OCI-LY1 (cell line): ENCODE measurements around the gene NGF.

Source experiments
- H2AFZ ChIP-seq: fragments of 200-600 bp; sonication (generic), shearing (Covaris generic); 2 replicates; pipeline ENCODE4 v1.6.0; 2014; ENCODE audit warnings: antibody characterized with exemption, mild to moderate bottlenecking, low read length
- H3F3A ChIP-seq: fragments of 200-600 bp; sonication (generic), shearing (Covaris generic); 2 replicates; pipeline ENCODE4 v1.6.0; 2014; ENCODE audit warnings: mild to moderate bottlenecking, antibody characterized with exemption, low read length, moderate library complexity; ENCODE audit not compliant: insufficient read depth
- H3K27ac ChIP-seq: fragments of 200-600 bp; sonication (generic); 2 replicates; pipeline ENCODE4 v1.5.1; 2014; ENCODE audit warnings: low read length, mixed run types, mild to moderate bottlenecking, low read depth; ENCODE audit not compliant: poor library complexity, severe bottlenecking
- H3K27me3 ChIP-seq: fragments of 200-600 bp; sonication (generic); 2 replicates; pipeline ENCODE4 v1.6.0; 2014; ENCODE audit warnings: antibody characterized with exemption, mild to moderate bottlenecking, low read length, moderate library complexity; ENCODE audit not compliant: insufficient read depth
- H3K36me3 ChIP-seq: fragments of 200-600 bp; sonication (generic); 2 replicates; pipeline ENCODE4 v1.6.1; 2014; ENCODE audit warnings: mild to moderate bottlenecking, antibody characterized with exemption, low read length, moderate library complexity, mixed read lengths; ENCODE audit not compliant: insufficient read depth
- H3K4me1 ChIP-seq: fragments of 200-600 bp; sonication (generic); 2 replicates; pipeline ENCODE4 v1.5.1; 2014; ENCODE audit warnings: mild to moderate bottlenecking, low read length, moderate library complexity; ENCODE audit not compliant: insufficient read depth, severe bottlenecking
- H3K4me2 ChIP-seq: fragments of 200-600 bp; sonication (generic), shearing (Covaris generic); 2 replicates; pipeline ENCODE4 v1.6.1; 2014; ENCODE audit warnings: low read length
- H3K4me3 ChIP-seq: fragments of 200-600 bp; sonication (generic); 2 replicates; pipeline ENCODE4 v1.5.1; 2014; ENCODE audit warnings: low read length, low read depth, mild to moderate bottlenecking, mixed read lengths; ENCODE audit not compliant: poor library complexity, severe bottlenecking
- H3K79me2 ChIP-seq: fragments of 200-600 bp; shearing (Covaris generic); 2 replicates; pipeline ENCODE4 v1.6.1; 2016; ENCODE audit warnings: mixed run types, low read length, mixed read lengths; ENCODE audit not compliant: insufficient read depth
- H3K9ac ChIP-seq: fragments of 200-600 bp; sonication (generic), shearing (Covaris generic); 2 replicates; pipeline ENCODE4 v1.6.1; 2014; ENCODE audit warnings: mild to moderate bottlenecking, low read length, mixed read lengths
- H3K9me2 ChIP-seq: fragments of 200-600 bp; sonication (generic), shearing (Covaris generic); 2 replicates; pipeline ENCODE4 v1.6.1; 2014; ENCODE audit warnings: low read depth, mild to moderate bottlenecking, low read length, mixed read lengths
- H3K9me3 ChIP-seq: fragments of 200-600 bp; shearing (Covaris generic); 2 replicates; pipeline ENCODE4 v1.6.1; 2014; ENCODE audit warnings: low read length, mixed read lengths
- H4K20me1 ChIP-seq: fragments of 200-600 bp; sonication (generic), shearing (Covaris generic); 2 replicates; pipeline ENCODE4 v1.6.0; 2016; ENCODE audit warnings: mild to moderate bottlenecking, low read length; ENCODE audit not compliant: insufficient read depth
- EZH2 ChIP-seq: fragments of 200-600 bp; sonication (generic), shearing (Covaris generic); IDR thresholded peaks from 2 replicates; pipeline ENCODE4 v1.8.0; 2017; ENCODE audit warnings: borderline replicate concordance, mixed run types, mild to moderate bottlenecking, antibody characterized with exemption, low read length, moderate library complexity, mixed read lengths
- TF ChIP-seq, protein P1 (sequence below): fragments of 200-600 bp; sonication (generic), shearing (Covaris generic); IDR thresholded peaks from 2 replicates; pipeline ENCODE4 v1.5.1; 2017; ENCODE audit warnings: mild to moderate bottlenecking, antibody characterized with exemption, low read length, moderate library complexity, mixed read lengths

The NGF gene

DNA sequence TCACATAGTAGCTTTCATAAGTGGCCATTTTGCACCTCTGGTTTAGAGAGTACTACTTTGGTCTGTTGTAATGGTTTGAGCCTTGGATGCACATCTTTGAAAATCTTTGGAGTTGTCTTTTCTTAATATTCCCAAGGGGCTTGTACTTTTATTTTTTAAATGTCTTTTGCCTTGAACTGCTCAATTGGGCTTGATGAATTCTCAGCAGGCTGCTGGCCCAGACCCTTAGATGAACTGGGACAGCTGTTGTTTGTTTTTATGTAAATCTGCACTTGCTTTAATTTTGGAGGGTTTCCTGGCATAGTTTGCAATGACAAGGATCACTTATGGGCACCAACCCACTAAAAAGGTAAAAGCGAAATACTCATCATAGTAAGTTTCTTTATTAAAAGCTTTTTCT, 24.9 kb downstream of the NGF start:
- Histone ChIP-seq H3K9me2 (no peaks in the 10 kb centered on the region), H3K36me3 (no peaks in the 10 kb centered on the region), H3K4me1 (no peaks in the 10 kb centered on the region), H3F3A (no peaks in the 10 kb centered on the region), H3K4me3 (no peak overlapping the region), H3K27me3 (no peaks in the 10 kb centered on the region), H3K27ac (no peak overlapping the region), H4K20me1 (no peaks in the 10 kb centered on the region), H2AFZ (no peak overlapping the region), H3K79me2 (no peaks in the 10 kb centered on the region), H3K4me2 (no peak overlapping the region), H3K9me3 (no peaks in the 10 kb centered on the region), H3K9ac (no peak overlapping the region)
- TF ChIP-seq, protein P1, sequence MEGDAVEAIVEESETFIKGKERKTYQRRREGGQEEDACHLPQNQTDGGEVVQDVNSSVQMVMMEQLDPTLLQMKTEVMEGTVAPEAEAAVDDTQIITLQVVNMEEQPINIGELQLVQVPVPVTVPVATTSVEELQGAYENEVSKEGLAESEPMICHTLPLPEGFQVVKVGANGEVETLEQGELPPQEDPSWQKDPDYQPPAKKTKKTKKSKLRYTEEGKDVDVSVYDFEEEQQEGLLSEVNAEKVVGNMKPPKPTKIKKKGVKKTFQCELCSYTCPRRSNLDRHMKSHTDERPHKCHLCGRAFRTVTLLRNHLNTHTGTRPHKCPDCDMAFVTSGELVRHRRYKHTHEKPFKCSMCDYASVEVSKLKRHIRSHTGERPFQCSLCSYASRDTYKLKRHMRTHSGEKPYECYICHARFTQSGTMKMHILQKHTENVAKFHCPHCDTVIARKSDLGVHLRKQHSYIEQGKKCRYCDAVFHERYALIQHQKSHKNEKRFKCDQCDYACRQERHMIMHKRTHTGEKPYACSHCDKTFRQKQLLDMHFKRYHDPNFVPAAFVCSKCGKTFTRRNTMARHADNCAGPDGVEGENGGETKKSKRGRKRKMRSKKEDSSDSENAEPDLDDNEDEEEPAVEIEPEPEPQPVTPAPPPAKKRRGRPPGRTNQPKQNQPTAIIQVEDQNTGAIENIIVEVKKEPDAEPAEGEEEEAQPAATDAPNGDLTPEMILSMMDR = no peak
- no peak for TF ChIP-seq EZH2

DNA sequence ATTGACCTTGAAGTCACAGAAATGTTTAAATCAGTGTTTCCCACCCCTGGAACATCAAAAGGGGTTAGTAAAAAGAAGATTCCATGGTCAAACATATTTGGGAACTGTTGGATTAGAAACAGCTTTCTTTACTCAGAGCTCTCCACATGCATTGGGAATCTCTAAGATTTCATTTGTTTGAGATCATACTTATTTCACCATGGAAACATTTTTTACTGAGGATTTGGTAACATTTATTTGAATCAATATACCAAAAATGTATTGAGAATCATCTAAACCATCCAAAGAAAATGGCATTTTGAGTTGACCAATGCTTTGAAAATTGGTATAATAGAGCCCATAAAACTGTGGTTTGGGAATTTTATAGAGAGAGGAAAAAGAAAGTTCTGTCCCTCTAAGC, 25.3 kb downstream of the NGF start:
- Histone ChIP-seq H3K4me1 (no peaks in the 10 kb centered on the region), H3K27ac (no peak overlapping the region), H3K79me2 (no peaks in the 10 kb centered on the region), H3K9me2 (no peaks in the 10 kb centered on the region), H3K9me3 (no peaks in the 10 kb centered on the region), H2AFZ (no peak overlapping the region), H4K20me1 (no peaks in the 10 kb centered on the region), H3K36me3 (no peaks in the 10 kb centered on the region), H3F3A (no peaks in the 10 kb centered on the region), H3K9ac (no peak overlapping the region), H3K4me3 (no peak overlapping the region), H3K27me3 (no peaks in the 10 kb centered on the region), H3K4me2 (no peak overlapping the region)
- no peak for TF ChIP-seq EZH2
- TF ChIP-seq, protein P1 = no peak

DNA sequence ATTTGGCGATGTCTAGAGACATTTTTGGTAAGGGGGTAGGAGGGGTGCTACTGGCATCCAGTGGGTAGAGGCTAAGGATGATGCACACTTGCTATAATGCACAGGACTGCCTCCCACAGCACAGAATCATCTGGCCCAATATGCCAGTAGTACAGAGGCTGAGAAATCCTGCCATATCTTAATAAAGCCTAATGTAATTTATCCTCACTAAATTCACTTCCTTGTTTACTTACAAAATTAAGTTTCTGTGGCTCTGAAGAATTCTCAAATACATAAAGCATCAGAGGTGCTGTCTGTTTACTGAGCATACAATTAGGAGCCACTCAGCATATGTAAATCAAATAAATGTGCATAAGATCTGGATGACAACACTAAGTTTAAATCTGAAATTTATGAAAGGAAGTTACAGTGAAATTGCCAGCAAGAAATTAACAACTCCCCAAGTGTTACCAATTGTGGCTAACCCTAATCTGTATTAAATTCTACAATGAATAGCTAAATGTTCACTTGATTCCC, 26.5 kb downstream of the NGF start:
- no peaks in the 10 kb centered on the region for H3K27me3 ChIP-seq
- no peak overlapping the region for H3K4me2 ChIP-seq
- H3K4me3 ChIP-seq = no peak overlapping the region
- H3F3A ChIP-seq = no peaks in the 10 kb centered on the region
- H3K4me1 ChIP-seq = no peaks in the 10 kb centered on the region
- TF ChIP-seq, protein P1 = no peak
- TF ChIP-seq EZH2 = no peak
- no peaks in the 10 kb centered on the region for H3K9me3 ChIP-seq
- H3K9ac ChIP-seq = no peak overlapping the region
- H3K36me3 ChIP-seq = no peaks in the 10 kb centered on the region
- H2AFZ ChIP-seq = no peak overlapping the region
- H4K20me1 ChIP-seq = no peaks in the 10 kb centered on the region
- no peaks in the 10 kb centered on the region for H3K79me2 ChIP-seq
- H3K27ac ChIP-seq = no peak overlapping the region
- H3K9me2 ChIP-seq = no peaks in the 10 kb centered on the region
